B cell (primary cell): Measurements from ENCODE around the gene PACSIN1.

Experiments
- EZH2 ChIP-seq: IDR thresholded peaks from 2 replicates; pipeline ENCODE4 v1.6.1; 2012; ENCODE audit warnings: borderline replicate concordance, low read depth, mild to moderate bottlenecking, moderate library complexity, low read length; ENCODE audit not compliant: insufficient read depth, poor library complexity, severe bottlenecking
- TF ChIP-seq, protein P1 (sequence below): fragments of 200-600 bp; IDR thresholded peaks from one replicate; pipeline ENCODE4 v1.8.0; 2022; ENCODE audit warnings: antibody characterized with exemption, mild to moderate bottlenecking

DNA sequence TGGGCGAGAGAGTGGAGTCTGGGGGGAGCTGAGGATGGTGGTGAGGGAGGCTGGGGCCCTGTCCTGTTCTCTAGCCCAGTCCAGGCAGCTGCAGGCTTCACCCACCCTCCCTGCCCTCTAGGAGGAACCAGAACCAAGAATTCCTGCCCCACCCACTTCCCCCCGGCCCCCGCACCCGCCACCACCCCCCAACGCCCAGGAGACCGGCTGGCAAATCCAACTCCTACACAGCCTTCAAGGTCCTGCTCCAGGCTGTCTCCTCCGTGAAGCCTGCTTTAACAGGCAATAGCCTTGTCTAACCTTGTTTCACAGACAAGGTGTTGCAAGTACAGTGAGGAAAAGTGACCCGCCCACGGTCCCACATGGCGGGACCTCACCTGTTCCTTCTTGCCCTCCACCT lies 87.9 kb downstream of the PACSIN1 start:
- TF ChIP-seq, protein P1, sequence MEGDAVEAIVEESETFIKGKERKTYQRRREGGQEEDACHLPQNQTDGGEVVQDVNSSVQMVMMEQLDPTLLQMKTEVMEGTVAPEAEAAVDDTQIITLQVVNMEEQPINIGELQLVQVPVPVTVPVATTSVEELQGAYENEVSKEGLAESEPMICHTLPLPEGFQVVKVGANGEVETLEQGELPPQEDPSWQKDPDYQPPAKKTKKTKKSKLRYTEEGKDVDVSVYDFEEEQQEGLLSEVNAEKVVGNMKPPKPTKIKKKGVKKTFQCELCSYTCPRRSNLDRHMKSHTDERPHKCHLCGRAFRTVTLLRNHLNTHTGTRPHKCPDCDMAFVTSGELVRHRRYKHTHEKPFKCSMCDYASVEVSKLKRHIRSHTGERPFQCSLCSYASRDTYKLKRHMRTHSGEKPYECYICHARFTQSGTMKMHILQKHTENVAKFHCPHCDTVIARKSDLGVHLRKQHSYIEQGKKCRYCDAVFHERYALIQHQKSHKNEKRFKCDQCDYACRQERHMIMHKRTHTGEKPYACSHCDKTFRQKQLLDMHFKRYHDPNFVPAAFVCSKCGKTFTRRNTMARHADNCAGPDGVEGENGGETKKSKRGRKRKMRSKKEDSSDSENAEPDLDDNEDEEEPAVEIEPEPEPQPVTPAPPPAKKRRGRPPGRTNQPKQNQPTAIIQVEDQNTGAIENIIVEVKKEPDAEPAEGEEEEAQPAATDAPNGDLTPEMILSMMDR: no peak
- TF ChIP-seq EZH2: no peak
